ENCODE data around the gene CISD2. TPM values are rescaled to one million over a fixed set of nuclear protein-coding genes. Genes with fewer than 3 reads are reported as not detected.
"Not testable (repeated sequence)": the region's sequence is repeated elsewhere in the genome, so short reads cannot be mapped to it uniquely, and the experiment has no call there.

Gene CISD2
- polyA plus RNA-seq, 1 donor: 48.4 TPM

DNA sequence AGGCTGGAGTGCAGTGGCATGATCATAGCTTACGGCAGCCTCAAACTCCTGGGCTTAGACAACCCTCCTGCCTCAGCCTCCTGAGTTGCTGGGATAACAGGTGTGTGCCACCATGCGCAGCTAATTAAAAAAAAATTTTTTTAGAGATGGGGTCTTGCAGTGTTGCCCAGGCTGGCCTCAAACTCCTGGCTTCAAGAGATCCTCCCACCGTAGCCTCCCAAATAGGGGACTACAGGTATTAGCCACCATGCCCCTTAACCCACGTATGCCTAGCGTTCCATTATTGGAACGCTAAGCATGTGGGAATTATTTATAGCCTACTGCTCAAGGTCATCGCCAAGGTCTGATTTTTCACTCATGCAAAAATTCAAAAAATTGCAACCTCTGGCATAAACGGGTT is 21.1 kb upstream of the CISD2 start:
- DNase-seq: no peak

DNA sequence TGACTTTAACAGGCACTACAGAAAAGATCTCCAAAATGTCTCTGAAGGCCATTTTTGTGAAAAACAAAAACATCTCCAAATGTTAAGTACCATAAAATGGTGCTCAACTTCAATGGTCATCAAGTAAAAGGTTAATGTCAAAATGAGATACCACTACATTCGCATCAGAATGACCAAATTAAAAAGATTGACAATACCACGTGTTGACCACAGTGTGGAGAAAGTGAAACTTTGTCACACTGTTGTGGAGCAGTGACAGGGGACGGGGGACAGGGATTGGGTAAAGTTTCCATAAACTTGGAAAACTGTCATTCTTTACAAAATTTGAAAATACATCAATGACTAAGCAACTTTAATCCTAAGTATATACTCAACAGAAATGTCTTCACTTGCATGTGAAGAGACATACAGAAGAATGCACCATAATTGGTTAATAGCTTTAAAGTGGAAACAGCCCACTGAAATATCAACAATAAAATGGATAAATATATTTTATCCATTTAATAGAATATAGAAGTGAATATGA is 19.1 kb upstream of the CISD2 start:
- DNase-seq: no peak

DNA sequence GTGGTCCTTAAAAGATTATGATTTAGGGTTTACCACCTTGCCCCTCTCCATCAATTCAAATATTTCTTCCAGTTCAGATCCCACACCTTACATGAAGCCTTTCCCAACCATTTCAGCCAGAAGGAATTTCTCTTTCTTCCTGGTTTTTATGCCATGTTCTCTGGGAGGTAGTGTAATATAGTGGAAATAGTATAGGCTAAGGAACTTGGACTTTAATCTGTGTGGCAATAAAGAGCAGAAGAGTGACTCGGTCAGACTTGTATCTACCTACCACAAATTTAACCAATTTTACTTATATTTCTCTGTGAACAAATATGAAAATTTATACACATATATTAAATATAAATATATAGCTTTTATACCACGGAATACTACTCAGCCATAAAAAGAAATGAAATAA is 18.4 kb upstream of the CISD2 start:
- no peak for DNase-seq

- no peak for DNase-seq
Measured at GRCh38 chr4:102858828-102859464, 9.8 kb upstream of the CISD2 start.

- DNase-seq: no peak
Measured at GRCh38 chr4:102860611-102861324, 8.0 kb upstream of the CISD2 start.

- no peak for DNase-seq
Measured at GRCh38 chr4:102862016-102862415, 6.8 kb upstream of the CISD2 start.

- DNase-seq: no peak
Measured at GRCh38 chr4:102862747-102863146, 6.0 kb upstream of the CISD2 start.

- not testable (repeated sequence) for DNase-seq
Measured at GRCh38 chr4:102865327-102865726, 3.5 kb upstream of the CISD2 start.

DNA sequence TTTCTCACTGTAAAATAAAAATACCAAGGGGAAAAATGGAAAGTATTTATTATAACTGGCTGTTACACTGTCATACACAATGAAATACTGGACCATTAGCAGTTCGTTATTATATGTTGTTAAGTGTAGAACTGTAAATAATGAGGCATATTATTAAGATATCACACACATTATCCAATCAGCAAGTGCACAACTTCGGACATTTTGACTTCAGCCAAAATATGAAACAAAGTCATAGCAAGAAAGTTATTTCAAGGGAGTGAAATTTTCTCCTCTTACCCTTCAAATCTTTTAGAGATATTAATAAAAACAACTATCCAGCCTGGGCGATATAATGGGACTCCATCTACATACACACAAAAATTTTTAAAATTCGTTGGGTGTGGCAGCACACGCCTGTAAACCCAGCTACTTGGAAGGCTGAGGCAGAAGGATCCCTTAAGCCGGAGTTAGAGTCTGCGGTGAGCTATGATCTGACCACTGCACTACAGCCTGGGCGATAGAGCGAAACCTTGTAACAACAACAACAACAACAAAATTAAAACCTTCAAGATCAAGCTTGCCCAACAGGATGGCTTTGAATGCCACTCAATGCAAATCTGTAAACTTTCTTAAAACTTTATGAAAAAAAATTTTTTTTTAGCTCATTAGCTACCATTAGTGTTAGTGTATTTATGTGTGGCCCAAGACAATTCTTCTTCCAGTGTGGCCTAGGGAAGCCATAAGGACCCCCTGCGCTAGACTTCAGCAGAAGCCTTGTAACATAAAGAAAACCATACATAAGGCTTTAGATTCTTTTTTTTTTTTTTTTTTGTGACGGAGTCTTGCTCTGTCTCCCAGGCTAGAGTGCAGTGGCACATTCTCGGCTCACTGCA is 1.3 kb upstream of the CISD2 start:
- DNase-seq: no peak

DNA sequence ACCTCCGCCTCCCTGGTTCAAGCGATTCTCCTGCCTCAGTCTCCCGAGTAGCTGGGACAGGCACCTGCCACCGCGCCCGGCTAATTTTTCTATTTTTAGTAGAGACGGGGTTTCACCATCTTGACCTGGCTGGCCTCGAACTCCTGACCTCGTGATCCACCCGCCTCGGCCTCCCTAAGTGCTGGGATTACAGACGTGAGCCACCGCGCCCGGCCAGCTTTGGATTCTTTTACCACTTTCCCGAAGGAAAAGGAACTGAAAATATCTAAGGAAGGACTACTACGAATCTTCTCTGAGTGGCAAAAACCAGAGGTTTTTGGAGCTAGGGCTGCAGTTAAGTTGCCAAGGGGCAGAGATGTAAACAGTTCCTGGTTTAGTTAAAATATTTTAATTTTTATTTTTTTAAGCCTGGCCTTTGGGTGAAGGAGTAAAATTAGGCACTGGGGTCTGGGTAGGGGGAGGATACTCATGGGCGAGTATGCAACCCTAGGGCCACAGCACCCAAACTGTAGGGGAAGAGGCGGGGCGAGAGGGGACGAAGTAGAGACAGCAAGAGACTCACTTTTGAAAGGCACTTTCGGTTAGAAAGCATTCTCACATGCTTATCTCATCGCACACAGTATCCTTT is 525 bp upstream of the CISD2 start:
- DNase-seq: no peak

GRCh38 chr4:102869569-102870197 is 891 bp downstream of the CISD2 start:
- DNase-seq: peak; percentile 15

DNA sequence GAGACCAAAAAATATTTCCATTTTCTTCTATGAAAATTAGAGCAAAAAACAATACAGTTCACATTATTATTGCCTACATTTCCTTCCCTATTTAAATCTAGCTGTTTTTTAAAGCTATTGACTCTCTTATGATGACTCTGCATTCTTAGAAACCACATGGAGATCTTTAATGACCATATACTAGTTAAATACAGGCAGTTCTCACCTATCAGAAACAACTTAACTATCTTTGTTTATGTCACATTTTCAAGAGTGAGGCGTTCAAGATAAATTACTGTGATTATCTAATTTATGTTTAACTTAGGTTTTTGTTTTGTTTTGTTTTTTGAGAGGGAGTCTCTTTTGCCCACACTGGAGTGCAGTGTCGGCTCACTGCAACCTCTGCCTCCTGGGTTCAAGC is 3.0 kb downstream of the CISD2 start:
- no peak for DNase-seq

GRCh38 chr4:102877477-102878106 is 8.8 kb downstream of the CISD2 start:
- DNase-seq: not testable (repeated sequence)

GRCh38 chr4:102878349-102878748 is 9.6 kb downstream of the CISD2 start:
- DNase-seq: not testable (repeated sequence)

GRCh38 chr4:102878901-102879300 is 10.1 kb downstream of the CISD2 start:
- DNase-seq: no peak

- DNase-seq: no peak
Measured at GRCh38 chr4:102881343-102881742, 12.6 kb downstream of the CISD2 start.

DNA sequence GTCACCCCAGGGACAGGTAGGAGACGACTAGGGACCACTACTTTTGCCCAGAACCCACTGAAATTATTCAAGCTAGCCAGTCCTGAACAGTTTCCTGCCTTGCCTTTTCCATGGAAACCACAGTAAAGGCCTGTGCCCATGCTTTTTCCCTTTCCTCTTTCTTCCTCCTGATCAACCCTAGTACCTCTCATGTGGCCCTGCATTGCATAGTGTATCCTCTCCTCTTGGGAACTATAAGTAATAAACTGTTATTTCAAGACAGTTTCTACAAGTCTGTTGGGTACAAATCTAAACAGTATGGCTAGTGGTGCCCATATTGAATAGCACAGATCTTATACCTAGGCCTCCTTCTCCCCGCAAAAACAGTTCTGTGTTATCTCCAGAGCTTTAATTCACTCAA is 14.5 kb downstream of the CISD2 start:
- no peak for DNase-seq

DNA sequence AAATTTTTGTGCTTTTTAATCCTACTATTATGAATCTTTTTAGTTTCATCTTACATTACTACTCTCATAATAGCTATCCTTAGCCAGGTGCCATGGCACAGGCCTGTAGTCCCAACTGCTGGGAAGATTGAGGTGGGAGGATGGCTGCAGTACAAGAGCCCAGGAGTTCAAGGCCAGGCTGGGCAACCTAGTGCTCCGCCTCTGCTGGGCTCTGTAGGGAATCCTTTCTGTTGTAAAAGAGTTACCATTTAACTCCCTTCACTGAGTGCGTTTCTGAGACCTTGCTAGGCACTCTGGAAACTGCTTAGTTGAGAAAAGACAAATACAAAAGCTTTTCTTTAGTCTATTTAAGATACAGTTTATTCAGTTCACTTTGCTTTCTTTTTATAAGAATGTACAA is 19.8 kb downstream of the CISD2 start:
- DNase-seq: not testable (repeated sequence)

- not testable (repeated sequence) for DNase-seq
Measured at GRCh38 chr4:102889866-102890265, 21.1 kb downstream of the CISD2 start.

DNA sequence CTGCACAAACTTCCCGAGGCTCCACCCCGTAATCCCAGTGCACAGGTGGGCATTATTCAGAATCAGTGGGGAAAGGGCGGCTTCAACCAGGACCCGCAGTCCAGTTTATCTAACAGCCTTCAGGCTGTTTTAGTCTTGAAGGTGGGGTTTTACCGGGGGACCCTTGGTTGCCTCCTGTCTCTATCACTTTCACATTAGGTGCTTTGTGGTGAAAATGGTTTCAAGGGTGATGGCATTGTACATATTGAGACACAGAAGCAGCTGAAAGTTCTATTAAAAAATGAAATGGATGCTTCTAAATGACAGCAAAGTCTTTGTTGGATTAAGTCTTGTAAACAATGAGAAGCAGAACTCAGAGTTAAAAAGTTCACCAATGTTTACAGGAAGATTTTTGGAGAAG is 27.8 kb downstream of the CISD2 start:
- DNase-seq: not testable (repeated sequence)

DNA sequence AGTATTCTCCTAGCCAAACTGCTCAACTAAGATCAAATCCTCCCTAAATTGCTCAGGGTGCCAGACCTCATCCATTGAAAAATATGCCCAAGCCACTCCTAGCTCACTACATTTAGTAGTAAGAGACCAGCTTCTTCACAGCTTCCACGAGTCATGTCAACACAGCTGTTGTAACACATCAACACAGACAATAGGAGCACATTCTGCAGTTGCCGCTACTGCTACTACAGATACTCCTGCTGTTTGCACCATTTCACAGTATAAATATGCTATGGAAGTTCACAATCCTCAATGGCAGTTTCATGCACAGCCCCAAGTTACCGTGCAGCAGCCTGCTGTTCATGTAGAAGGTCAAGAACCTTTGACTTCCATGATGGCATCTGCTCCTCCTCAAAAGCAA is 28.8 kb downstream of the CISD2 start:
- DNase-seq: not testable (repeated sequence)
